Left renal cortex interstitium (tissue), 4 donors: ENCODE results near the gene CAMTA1. TPM values are rescaled to one million over a fixed set of nuclear protein-coding genes. Genes with fewer than 3 reads are reported as not detected.

Experiments used
- DNase-seq, 4 donors: peaks; one replicate each; pipeline ENCODE4 v3.0.0-alpha.2; 2013; ENCODE audit warnings: low read depth in 4 of 4, low spot score in 2 of 4, missing footprints in 1 of 4
- polyA plus RNA-seq, 4 donors: library from polyadenylated mRNA; unstranded; fragments of 120-200 nt; gene quantifications; one replicate each; pipeline ENCODE4 v1.2.1, GENCODE V29; 2013; ENCODE audit not compliant: insufficient read length in 4 of 4

CAMTA1 gene
- polyA plus RNA-seq, 4 donors, result 76.8 to 91.3 (median 85.3) TPM

GRCh38 chr1:6871300-6871972 lies 86.2 kb downstream of the CAMTA1 start:
- no peak for DNase-seq

GRCh38 chr1:6872573-6873261 lies 87.5 kb downstream of the CAMTA1 start:
- no peak for DNase-seq

- DNase-seq, result no peak
Measured at GRCh38 chr1:6873298-6874015, 88.2 kb downstream of the CAMTA1 start.

- no peak for DNase-seq
Measured at GRCh38 chr1:6874298-6874697, 89.0 kb downstream of the CAMTA1 start.

- DNase-seq, result no peak
Measured at GRCh38 chr1:6880951-6881690, 95.9 kb downstream of the CAMTA1 start.

GRCh38 chr1:6882414-6882813 lies 97.2 kb downstream of the CAMTA1 start:
- DNase-seq, result no peak

- DNase-seq, result no peak
Measured at GRCh38 chr1:6884652-6885153, 99.4 kb downstream of the CAMTA1 start.

GRCh38 chr1:6885426-6885825 lies 100.2 kb downstream of the CAMTA1 start:
- no peak for DNase-seq

GRCh38 chr1:6886523-6886922 lies 101.3 kb downstream of the CAMTA1 start:
- no peak for DNase-seq

GRCh38 chr1:6888268-6888667 lies 103.0 kb downstream of the CAMTA1 start:
- no peak for DNase-seq

GRCh38 chr1:6888870-6889269 lies 103.6 kb downstream of the CAMTA1 start:
- no peak for DNase-seq

- DNase-seq, result no peak
Measured at GRCh38 chr1:6889875-6890480, 104.7 kb downstream of the CAMTA1 start.

GRCh38 chr1:6890686-6891085 lies 105.4 kb downstream of the CAMTA1 start:
- no peak for DNase-seq

GRCh38 chr1:6891781-6892579 lies 106.7 kb downstream of the CAMTA1 start:
- DNase-seq, result no peak

- DNase-seq, result no peak
Measured at GRCh38 chr1:6893388-6893787, 108.1 kb downstream of the CAMTA1 start.

GRCh38 chr1:6897138-6897537 lies 111.9 kb downstream of the CAMTA1 start:
- DNase-seq, result no peak

GRCh38 chr1:6898974-6899539 lies 113.8 kb downstream of the CAMTA1 start:
- no peak for DNase-seq

- no peak for DNase-seq
Measured at GRCh38 chr1:6899621-6900020, 114.4 kb downstream of the CAMTA1 start.

- DNase-seq, result no peak
Measured at GRCh38 chr1:6902153-6902552, 116.9 kb downstream of the CAMTA1 start.
